NCI-H1436 (cell line): ENCODE results near the gene STPG1.

Experiments
- DNase-seq: peaks from one replicate; lab custom pipeline; 2025; lab: John Stamatoyannopoulos, UW

Gene STPG1

GRCh38 chr1:24426744-24427544 lies 13.4 kb upstream of the STPG1 start:
- DNase-seq = no peak

DNA sequence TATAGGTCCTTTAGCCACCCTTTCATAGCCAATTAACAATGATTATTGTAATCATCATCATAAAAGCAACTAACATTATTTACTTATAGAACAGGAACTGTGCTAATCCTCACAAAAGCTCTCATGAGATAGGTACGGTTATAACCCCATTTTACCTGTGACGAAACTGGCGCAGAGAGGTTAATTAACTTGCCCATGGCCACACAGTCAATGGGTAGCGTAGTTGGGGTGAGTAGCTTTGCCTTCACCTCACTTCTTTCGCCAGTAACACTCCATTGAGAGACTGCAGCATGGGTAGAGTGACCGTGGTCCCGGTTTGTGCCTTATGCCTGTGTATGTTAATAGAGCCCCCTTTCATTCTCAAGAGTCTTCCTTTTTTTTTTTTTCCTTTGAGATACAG lies 12.3 kb upstream of the STPG1 start:
- DNase-seq = no peak

DNA sequence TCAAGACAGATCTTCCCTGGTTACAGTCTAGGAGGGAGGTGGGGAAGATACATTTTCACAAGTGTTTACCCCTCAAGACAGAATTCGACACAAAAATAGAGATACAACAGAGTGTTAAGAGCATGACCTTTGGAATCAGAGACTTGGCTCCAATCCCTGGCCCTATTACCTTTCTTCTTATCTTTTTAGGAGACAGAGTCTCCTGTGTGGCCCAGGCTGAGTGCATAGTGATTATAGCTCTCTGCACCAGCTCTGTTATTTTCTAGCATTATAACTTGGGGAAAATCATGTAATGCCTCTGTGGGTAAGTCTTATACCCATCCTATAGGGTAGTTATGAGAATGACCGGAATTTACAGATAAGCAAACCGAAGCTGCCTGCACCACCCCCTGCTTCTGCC lies 11.9 kb upstream of the STPG1 start:
- no peak for DNase-seq

GRCh38 chr1:24424990-24425389 lies 11.4 kb upstream of the STPG1 start:
- DNase-seq = no peak

DNA sequence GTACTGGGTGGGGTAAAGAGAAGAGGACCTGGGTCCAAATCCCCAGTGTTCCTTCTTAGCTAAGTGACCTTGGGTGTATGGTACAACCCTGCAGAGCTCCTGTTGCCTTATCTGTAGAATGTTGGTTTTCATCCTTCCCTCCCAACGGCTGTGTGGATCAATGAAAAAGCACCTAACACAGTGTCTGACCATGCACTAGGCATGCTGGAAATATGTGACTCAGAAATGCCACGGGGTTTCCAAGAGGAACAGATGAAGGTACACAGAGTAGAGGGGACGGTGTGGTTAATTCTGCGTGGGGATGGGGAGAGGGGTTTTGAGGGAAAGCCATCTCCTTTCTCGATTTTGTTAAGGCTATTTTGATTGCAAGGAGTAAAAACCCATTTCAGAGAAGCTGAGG lies 10.6 kb upstream of the STPG1 start:
- no peak for DNase-seq

- no peak for DNase-seq
These were observed 7.9 kb upstream of the STPG1 start for GRCh38 chr1:24421502-24421901.

DNA sequence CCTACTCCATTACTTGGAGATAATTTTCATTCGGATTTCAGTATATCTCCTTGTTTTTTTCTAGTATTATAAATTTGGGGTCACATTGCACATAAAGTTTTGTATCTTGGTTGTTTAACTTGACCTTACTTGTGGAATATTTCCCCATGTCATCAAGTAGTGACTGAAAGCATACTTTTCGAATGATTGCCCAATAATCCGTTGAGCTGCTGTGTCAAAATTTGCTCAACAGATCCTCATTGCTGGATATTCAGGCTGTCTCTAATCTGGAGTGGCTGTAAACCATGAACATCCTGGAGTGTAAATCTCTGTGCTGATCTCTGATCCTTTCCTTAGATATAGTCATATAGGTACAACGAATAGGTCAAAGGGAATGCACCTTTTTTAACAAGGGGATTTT lies 7.0 kb upstream of the STPG1 start:
- DNase-seq = no peak

DNA sequence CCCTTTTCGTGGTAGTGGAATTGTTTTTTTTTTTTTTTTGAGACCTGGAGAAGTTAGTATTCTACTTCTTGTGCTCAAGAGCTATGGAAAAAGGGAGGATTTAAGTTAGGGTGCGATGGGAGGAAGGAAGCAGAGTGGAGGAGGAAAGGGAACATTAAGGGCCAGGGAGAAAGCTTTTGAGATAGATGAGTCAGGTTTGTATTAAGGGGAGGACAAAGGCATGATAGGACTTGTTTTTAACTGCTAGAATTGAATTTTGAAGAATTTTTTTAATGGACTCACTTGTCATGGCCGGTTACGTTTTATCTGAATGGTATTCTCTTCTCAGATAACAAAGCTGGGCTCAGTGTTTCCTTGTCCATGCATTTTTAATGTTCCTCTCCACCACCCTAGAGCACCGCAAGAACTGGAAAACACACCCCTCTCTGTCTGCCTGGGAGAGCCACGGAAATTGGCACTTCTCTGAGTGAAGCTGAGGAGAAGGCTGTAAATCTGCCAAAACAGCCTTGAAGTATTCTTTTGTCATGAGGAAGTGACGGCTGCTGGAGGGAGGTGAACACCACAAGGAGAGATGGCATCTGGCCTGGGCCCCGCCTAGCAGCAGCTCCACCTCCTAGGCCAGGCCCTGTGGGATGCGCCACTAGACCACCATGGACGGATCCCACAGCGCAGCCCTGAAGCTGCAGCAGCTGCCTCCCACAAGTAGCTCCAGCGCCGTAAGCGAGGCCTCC lies 5.5 kb upstream of the STPG1 start:
- peak; percentile 73 for DNase-seq

DNA sequence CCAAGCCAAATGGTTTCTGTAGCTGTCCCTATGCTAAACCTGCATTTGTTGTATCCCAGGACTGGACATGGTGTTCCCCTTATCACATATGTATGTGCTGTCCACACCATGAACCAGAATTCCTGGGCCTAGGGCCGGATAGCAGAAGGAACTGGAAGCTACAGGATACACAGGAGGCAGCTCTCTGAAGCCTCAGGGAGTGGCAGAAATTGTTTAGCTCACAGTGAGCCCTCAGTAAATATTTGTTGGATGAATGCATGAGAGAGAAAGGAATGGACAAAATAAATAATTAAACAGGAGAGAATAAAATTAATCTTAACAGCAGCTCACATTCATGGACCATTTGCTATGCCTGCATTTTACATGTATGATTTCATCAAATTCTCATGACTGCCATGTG lies 4.1 kb upstream of the STPG1 start:
- DNase-seq = no peak

DNA sequence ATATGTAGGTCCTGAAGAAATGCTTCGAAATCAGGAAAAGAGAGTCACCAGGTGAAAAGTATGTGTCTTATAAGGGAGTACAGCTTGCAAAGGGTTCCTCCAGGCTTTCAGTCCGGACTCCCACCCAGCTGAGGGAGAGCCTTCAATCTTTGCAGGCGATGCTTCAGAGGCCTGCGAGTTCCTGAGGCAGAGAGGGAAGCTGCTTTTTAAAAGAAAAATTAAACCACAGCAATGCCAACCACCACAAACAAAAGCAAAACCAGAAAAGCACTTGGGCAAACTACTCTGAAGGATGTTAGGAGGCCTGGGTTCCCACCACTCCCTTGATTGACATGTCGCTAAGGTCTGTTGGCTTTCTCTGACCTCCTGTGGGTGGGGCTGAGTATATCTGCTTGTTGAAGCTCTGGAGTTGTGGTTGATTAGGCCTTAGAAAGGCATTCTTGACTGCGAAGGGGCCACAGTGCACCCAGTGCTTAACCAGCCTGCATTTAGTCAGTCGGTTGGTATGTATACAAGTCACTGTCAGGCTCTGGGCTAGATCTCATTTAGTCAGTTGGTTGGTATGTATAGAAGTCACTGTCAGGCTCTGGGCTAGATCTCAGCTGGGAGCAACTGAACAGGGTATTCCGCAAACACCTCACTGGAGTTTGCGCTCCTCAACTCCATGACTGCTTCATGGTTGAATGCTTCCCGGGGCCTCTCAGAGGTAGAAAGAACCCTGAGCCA lies 3.2 kb upstream of the STPG1 start:
- DNase-seq = no peak

DNA sequence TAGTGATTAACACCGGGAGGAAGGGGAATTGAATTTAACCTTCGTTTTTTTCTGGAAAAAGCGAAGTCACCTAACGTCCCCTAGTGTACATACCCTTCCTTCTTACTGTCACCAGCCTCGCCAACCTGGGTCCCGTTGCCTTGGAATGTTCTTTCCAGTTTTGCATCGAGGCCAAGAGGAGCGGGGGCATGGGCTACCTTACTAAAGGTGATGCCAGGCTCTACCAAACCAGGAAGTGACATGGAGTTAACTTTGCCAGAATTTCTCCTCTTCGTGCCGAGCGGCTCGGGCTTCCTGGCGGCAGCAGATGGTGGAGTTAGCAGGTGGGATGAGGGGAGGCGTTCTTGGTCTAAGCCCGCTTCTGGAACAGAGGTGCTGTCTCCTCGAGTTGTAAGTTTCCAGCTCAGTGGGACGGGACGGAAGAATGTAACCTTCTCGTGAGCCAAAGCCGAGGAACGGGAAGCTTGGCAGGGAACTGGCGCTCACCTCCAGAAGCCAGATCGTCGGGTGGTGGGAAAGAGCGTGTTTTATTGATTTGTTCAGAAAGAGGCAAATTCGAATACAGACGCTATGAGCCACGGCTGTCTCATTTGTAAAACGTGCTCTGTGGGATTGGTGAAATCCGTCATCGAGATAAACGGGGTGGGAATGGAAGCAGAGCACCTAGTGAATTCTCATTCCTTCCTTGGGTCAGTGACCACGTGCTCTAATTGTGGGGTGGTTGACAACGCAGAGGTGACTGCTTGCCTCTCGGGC lies 2.5 kb upstream of the STPG1 start:
- no peak for DNase-seq

DNA sequence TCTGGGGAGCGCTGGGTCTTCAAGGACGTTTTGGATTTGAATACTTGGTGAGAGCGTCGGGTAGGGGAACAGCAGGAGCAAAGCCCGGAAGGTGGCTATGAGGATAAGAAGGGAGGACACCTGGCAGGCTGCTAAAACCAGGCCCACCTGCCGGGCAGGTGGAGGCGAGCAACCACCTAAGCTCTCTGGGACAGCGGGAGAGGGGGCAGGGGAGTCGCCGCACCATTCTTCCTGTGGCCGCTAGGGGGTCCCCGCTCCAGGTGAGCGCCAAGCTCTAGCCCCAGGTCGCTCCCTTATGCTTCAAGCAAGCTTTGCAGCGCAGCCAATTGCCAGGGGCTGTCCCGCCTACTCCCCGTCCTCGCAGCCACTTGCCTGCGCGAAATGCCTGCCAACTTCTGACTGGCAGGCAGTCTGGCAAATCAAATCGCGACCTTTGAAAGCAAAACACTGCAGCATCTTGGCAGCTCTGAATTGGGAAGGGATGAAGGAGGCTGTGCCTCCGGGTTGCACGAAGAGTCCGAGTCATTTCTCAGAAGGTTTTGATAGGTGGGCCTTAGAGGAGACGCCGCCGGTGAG lies 1.8 kb upstream of the STPG1 start, which contains the start of gene NIPAL3:
NIPAL3 (plus strand) TSS at position 469 of the 576 bp plus-strand sequence. CDS start 3,746 bp downstream, outside the sequence.
- DNase-seq = peak; percentile 98

GRCh38 chr1:24414775-24415333 lies 1.3 kb upstream of the STPG1 start:
- no peak for DNase-seq

GRCh38 chr1:24412408-24412807 lies 1.2 kb downstream of the STPG1 start:
- DNase-seq = no peak

GRCh38 chr1:24411963-24412362 lies 1.6 kb downstream of the STPG1 start:
- no peak for DNase-seq

GRCh38 chr1:24410750-24411149 lies 2.8 kb downstream of the STPG1 start:
- DNase-seq = no peak

GRCh38 chr1:24409535-24409934 lies 4.0 kb downstream of the STPG1 start:
- no peak for DNase-seq

DNA sequence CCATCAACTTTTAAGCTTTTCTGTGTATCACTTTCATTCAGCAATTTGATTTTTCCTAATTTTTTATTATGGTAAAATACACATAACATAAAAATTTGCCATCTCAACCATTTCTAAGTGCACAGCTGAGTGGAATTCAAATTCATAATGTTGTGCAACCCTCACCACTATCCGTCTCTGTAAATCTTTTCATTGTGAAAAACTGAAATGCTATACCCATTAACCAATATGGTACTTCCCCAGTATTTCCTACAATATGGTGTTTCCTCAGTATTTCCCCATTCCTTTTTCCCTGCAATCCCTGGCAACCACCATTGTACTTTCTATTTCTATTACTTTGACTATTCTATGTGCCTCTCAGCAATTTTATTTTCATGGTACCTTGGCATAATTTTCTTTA lies 6.8 kb downstream of the STPG1 start:
- DNase-seq = no peak

DNA sequence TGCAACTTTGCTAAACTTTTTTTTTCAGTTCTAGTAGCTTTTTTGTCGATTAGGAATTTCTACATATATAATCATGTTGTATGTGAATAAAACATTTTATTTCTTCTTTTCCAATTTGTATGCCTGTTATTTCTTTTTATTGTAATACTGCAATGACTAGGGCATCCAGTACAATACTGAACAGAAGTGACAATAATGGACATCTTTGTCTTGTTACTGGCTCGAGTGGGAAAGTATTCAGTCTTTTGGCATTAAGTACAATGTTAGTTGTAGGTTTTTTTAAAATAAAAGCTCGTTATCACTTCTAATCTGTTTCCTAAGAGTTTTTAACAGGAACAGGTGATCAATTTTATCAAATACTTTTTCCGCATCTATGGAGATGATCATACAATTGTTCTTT lies 9.8 kb downstream of the STPG1 start:
- DNase-seq = no peak

- no peak for DNase-seq
These were observed 13.5 kb downstream of the STPG1 start for GRCh38 chr1:24400065-24400464.

DNA sequence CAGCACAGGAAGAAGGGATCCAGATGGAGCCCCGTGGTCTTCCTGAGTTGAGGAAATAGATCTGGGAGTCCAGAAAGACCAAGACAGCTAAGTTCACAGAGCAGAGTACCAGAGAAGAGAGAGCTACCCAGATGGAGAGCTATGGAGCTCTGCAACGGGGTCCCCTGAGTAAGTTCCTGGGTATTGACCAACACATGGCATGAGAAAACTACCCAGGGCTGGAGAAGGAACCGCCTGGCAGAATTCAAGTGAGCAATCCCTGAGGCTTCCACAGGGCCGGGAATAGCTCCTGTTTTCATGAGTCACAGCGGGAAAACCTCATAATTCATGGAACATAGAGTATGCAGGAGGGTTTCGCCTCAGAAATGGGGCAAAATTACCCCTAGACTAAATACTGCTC lies 19.7 kb downstream of the STPG1 start:
- no peak for DNase-seq
